ENCODE results near the gene GART. TPM values are rescaled to one million over a fixed set of nuclear protein-coding genes. Genes with fewer than 3 reads are reported as not detected.
A peak's percentile ranks its signal among the peaks of the same experiment; 100 is the strongest.
"Not testable (repeated sequence)": the region's sequence is repeated elsewhere in the genome, so short reads cannot be mapped to it uniquely, and the experiment has no call there.

Gene GART
- total RNA-seq = 42.7 TPM
- long read RNA-seq, transcript GART-201 (11 exons, 2,149 nt) = minor isoform, 8 of 37 reads
- long read RNA-seq, transcript GART-203 (22 exons, 3,341 nt) = major isoform, 18 of 37 reads
- long read RNA-seq, partial matches to known transcripts = 6 of 37 reads
- long read RNA-seq, other reads (novel, unspliced or antisense) = 5 of 37 reads

DNA sequence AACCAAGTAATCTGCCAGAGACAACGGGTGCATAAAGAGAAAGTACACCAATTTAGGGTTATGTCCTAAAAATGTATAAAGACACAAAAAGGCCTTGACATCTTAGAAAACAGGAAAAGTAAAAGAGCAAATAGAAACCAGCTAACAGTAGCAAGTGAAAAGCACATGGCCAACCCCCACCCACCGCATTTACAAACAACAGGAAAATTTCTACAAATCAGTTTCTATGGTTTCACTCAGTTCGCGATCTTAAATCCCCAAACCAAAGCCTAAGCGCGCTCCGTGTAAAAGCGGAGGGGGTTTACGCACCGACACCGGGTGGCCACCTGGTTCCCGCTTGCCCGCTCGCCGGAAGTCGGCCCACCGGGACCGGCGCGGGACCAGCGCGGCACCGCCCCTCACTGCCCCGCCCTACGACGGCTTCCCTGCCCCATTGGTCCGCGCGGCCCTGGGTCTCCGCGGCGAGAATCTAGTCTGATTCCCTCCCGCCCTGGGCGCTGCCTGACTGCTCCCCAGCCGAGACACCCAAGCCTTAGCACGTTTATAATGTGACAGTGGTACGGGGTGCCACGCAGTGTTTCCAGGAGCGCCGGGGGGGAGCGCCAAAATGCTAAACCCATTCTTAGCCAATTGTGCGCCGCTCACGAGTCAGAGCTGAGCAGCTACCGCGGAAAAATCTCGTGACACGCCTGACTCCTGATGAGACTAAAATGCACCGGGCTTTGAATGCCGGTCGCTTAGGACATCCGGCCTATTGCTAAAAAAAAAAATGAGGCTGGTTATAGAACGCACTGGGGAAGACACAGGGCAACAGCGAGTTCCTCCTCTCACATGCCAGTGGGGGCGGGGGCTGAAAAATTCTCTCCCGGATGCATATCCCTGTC lies at the start of gene GART:
Gene GART, minus strand, starts transcription at position 362 of the 884 bp plus-strand sequence. CDS start 2,802 bp downstream, outside the sequence.
- DNase-seq (ENCODE audit: missing footprints) = peak; percentile 92
- peak; percentile 90 for ATAC-seq
- intact Hi-C loops (cut with DNase I) = loop anchor here (2.0 to 5.0 kb wide), 2 partner anchors 45 to 63 kb away; partner anchors contain the start of genes DONSON and TMEM50B

DNA sequence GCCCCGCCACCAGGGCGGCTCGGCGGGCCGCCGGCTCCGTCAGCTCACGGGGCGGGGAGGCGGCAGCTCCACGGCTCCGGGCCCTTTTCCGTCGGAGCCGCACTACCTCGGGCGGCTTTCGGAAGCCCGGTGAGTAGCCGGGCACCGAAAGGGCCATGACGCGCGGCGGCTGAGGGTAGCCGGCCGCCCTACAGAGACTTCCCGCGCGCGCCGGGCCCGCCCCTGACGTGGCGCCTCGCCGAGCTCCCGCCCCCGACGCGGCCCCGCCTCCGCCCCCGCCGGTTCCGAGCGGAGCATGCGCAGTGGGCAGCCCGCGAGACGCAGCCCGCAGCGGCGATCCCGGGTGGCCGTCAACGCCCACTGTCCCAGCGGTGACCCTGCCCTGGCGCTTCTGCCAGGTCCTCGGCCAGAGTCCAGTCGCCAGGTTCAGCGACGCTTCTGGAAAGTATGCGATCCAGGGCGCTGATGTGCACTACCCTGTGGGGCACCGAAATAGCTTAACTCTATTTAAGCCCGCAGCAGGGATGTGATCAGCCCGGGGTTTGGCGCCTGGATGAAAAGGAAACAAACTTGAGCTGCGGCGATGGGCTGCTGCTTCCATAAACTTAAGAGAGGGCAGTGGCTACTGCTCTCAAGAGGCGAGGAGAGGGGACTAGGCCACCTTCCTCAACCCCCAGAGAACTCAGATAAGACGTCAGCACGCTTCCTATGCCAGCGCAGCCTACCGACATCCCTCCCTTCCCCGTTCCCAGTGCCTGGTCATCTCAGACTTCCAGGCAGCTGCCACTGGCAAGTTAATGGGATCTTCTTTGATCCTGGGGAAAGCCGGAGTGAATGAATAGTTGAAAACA lies 46.8 kb upstream of the GART start, which contains the start of gene DONSON:
Gene DONSON, minus strand, starts transcription at position 200 of the 851 bp plus-strand sequence. Its CDS starts 43 bp downstream, at position 157.
- ATAC-seq (peak; percentile 98), DNase-seq (ENCODE audit: missing footprints) (peak; percentile 95)
- intact Hi-C loops (cut with DNase I) = loop anchor here (5.0 kb wide), 1 partner anchor 46 kb away; the partner anchor contains the start of genes GART and SON

DNA sequence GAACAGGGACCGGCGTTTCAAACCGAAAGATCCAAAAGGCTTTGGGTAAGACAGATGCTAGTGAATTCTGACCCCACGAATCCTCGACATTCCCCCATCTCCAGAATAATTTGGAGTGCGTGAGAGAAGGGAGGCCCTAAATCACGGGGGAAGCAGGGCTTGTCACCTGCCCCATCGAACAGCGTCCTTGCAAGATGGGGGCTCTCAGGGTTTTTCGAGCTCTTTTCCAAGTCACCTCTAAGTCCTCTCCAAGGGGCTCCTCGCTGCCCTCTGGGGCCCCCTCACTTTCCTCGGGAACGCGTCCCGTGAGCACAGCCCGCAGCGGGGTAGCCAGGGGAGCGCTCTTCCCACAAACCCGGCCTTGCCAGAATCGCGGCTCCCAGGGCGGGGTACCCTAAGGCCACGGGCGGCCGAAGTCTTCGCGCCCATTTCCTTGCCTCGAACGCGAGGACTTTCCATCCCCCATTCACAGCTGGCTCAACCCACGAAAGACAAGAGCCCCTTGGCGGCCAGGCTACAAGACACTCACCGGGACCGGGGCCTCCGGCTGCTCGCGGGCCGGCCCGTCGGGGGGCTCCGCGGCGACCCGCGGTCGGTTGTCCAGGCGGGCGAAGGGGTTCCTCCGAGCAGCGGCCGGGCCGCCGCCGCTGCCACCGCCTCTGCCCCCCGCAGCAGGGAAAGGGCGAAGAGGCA lies 46.0 kb upstream of the GART start:
- intact Hi-C loops (cut with DNase I) = loop anchor here (5.0 kb wide), 1 partner anchor 46 kb away; the partner anchor contains the start of genes GART and SON

DNA sequence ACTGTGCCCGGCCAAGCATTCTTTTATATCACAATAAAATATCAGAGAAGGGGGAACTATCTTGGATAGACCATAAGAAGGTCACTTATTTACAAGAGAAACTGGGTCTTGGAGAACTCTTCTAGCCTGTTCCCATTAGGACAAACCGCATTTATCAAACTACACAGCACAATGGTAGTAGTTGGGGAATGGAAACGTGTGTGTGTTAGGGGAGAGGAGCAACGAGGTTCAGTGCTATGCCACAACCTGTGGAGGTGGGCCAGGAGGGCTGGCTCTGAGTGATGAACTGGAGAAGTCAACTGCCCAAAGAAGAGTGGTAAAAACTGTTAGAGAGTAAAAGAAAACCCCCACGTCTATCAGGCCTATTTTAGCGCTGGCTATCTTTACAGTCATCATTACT lies 45.0 kb upstream of the GART start:
- ATAC-seq (no peak), DNase-seq (ENCODE audit: missing footprints) (no peak)
- intact Hi-C loops (cut with DNase I) = loop anchor here (5.0 kb wide), 1 partner anchor 45 kb away; the partner anchor contains the start of genes GART and SON

More for the DNA sequence above, 46.0 kb upstream of the GART start:
- peak; percentile 15 for ATAC-seq
- DNase-seq (ENCODE audit: missing footprints) = peak; percentile 79

DNA sequence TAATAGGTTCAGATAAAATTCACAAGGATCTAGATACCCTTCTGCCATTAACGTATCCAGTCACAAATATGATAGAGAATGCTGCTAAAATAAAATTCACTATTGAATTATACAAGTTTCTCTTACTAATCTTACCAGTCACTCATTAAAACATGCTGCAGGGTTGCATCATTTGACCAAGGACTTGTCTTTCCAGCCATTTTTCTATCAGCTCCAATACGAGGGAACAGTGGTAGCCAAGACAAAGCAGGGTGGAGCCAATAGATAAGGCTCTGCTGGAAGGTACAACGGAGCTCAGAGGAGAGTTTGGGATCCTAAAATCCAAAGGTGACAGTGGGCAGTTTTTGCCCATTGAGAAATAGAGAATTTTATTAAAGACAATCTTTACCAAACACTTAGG lies 42.5 kb upstream of the GART start:
- no peak for ATAC-seq
- DNase-seq (ENCODE audit: missing footprints) = no peak
- intact Hi-C loops (cut with DNase I) = no loop called here

DNA sequence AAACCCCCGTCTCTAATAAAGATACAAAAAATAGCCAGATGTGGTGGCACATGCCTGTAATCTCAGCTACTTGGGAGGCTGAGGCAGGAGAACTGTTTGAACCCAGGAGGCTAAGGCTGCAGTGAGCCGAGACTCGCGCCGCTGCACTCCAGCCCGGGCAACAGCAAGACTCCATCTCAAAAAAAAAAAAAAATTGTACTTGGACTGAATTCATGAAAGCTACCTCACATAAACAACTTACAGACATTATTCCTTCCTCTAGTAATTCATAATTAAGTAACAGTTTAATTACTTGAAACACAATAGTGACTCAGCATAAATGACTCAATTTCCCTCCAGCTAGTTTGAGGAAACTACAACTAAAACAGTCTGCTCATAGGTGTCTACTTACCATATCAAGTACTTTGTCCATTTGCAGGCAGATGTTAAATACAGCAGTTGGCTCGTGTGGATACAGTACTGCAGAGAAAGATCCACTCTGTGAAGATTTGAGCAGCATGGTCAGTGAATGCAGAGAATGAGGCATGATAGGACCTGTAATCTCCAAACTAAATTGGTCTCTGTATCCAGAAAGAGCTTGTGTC lies 37.1 kb upstream of the GART start:
- ATAC-seq (no peak), DNase-seq (ENCODE audit: missing footprints) (no peak)
- intact Hi-C loops (cut with DNase I) = no loop called here

DNA sequence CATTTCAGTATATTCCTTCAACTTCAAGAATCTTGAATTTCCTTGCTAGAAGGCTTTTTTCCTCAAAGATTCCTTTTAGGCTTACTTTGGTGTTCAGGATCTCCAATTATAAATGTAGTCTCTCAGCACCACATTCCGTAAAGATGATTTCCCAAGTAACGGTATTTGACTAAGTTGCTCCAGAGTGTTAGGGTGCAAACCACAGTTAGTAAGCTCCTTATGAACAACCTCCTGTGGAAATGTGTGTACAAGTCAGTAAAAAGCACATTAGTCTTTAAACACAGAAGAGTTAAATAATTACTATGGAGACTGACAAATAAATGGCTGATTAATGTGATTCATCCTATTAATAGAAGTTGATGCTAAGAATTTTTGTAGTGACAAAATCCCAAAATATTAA lies 36.3 kb upstream of the GART start:
- DNase-seq (ENCODE audit: missing footprints) = no peak
- ATAC-seq = no peak
- intact Hi-C loops (cut with DNase I) = no loop called here

DNA sequence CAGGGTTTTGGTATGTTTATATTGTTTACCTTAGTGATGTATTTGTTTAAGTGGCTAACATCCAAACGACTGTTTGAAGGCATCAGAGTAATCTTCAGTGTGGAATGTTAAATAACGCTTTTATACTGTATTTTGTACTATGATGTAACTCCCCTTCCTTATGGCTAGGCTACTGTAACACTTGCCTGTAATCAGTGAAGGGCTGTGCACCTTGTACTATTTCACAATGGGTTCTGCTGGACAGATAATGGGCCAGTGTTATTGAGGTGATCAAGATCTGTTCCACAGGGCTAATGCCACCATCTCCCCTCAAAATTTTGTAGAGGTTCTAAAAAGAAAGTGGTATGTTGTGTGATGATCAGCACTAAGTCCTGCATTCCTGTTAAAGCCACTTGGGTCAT lies 34.8 kb upstream of the GART start:
- ATAC-seq = peak; percentile 28
- DNase-seq (ENCODE audit: missing footprints); intact Hi-C loops (cut with DNase I): not testable (repeated sequence)

DNA sequence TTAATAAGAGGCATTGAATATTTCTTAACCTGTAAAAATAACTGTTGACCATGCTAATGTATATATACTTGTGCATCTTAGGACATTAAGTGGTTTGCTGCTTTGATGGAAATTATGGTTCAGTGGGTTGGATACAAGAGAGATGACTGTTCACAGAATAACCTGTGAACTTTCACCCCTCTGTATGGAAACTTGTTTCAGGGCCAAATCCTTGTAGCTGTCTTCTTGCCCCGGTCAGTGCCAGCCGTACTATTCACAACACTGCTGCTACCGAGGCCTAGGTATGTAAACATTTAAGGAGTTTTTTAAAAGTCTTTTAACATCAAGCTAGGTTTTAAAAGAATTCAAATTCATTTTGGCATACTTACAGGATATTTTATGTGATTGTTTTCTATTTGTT lies 30.4 kb upstream of the GART start:
- no peak for ATAC-seq
- intact Hi-C loops (cut with DNase I) = no loop called here

DNA sequence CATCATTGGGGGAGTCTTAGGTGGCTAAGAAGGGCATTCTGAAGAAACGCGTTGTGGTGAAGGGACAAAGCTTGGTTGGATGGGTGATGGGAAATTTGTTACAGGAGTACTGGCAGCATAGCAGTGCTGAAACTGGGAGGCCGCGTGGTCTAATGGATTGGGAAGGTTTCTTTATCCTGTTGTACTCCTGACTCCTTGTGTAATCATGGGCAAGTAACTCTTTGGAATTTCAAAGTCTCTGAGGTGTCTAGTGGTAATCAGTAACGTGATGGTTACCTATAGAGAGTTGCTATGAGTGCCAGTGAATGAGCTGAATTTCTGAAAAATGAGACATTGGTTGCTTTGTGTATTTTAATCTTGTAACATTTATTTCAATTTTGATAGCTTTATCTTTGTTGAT lies 28.1 kb upstream of the GART start:
- intact Hi-C loops (cut with DNase I) = no loop called here
- ATAC-seq = no peak
- DNase-seq (ENCODE audit: missing footprints) = no peak

More for the DNA sequence above, 30.4 kb upstream of the GART start:
- no peak for DNase-seq (ENCODE audit: missing footprints)

DNA sequence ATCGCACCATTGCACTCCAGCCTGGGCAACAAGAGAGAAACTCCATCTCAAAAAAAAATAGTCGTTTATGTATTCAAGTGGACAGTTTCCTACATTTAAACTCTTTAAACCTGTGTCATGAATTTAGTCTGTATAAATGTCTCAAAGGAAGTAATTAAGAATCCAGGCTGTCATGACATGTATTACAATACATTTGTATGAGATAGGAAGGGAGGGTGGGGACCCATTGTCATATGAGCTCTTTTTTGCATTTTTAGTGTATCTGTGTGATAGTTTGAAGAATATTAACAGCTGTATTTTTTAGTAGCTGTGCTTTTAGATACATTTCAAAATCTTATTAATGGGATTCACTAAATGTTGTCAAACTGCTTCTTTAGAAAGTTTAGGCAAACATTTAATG lies 26.5 kb upstream of the GART start:
- intact Hi-C loops (cut with DNase I) = no loop called here
- DNase-seq (ENCODE audit: missing footprints) (no peak), ATAC-seq (no peak)

DNA sequence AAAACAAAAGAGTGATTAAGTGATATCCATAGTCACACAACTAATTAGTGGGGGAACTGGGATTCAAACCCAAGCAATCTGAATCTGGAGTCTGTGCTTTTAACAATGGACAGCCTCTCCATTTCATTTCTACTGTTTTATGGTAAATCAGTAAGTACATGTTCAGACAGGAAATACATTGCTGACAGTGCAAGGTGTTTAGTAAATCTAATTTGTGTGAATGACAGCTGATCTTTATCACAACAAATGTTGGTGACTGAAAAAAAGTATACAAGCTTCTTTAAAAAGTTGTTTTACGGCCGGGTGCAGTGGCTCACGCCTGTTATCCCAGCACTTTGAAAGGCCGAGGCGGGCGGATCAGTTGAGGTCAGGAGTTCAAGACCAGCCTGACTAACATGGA lies 26.0 kb upstream of the GART start:
- intact Hi-C loops (cut with DNase I) = no loop called here
- ATAC-seq = no peak
- DNase-seq (ENCODE audit: missing footprints) = no peak

DNA sequence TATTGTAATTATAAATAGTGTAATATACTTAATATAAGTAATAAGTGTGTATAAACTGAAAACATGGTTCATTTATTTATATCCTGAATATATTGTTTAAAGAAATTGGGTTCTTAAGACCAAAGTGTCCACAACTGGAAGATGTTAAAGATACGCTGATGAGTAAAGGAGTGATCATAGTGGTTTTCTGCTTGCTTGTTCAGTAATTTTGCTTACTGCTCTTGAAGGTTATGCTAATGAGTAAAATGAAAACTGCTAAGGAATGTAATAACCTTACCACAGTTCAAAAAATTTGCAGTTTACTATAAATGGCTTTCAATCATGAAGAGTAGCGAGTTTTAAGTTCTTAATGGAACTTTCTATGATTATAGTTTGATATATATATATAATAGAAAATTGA lies 24.6 kb upstream of the GART start:
- no peak for DNase-seq (ENCODE audit: missing footprints)
- intact Hi-C loops (cut with DNase I) = no loop called here
- ATAC-seq = no peak

DNA sequence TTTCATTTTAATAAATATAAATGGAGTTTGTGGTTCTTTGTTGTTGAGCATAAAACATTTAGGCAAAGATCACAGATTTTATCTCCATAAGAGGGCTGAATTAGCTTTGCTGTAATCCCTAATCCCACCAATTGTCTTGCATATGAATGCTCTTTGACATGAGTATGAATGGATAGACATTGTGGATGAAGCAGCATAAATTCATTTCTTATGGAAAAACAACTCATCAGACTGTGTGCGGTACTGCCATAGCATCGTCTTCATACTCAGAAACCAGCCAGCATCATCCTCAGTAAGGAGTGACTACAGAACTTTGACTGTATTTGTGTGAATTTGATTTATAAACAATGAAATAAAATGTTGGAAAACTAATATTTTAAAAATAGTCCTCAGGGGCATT lies 20.5 kb upstream of the GART start:
- no peak for ATAC-seq
- no peak for DNase-seq (ENCODE audit: missing footprints)
- intact Hi-C loops (cut with DNase I) = no loop called here

DNA sequence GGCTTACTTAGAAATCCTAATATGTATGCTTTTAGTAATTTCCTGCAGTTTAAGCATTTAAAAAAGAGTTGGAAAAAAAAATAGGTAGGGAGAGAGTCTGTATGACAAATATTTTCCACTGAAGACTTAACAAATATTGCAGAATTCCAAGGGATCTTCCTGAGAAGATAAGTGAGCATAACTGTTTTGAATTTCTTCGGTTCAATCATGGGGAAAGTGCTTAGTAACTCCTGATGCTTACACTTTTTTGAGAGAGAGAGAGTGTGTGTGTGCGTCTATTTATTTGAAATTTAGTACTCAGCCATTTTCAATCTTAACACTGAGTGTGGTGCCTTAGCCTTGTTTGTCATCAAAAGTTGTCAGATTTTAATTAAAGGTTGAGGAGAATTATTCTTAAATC lies 19.5 kb upstream of the GART start:
- ATAC-seq (no peak), DNase-seq (ENCODE audit: missing footprints) (no peak)
- intact Hi-C loops (cut with DNase I) = no loop called here

DNA sequence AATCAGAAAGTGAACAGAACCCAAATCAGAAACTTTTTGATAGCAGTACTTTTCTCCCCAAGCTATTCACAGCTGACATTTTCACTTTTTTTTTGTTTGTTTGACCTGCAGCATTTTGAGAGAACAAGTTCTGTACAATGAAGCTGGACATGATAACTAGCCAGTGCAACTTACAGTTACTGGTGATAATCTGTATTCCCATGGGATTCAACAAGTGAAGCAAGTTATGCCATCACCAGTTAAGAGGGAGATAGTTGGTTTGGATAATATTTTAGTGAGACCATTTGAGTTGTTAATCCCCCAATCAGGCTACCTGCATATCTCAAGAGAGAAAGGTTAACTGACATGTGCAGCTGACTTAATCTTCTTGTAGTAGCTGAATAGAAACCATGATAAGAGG lies 19.0 kb upstream of the GART start:
- intact Hi-C loops (cut with DNase I) = no loop called here
- no peak for ATAC-seq
- no peak for DNase-seq (ENCODE audit: missing footprints)

DNA sequence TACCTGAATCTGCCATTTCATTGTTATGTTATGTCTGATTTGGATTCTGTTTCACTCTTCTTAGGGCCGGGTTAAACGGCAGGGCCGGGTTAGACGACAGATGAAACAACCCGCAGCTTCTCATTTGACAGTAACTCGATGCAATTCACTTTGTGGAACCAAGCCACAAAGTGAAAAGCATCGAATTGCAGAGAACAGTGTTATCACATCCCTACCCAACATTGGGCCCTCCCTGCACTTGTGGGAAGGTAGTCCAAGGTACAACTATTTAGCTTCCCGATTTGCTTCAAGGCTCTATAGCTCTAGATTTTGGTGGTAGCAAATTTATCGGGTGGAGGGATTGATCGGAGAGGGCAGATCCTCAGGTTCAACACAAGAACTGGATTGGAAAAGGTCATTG lies 17.9 kb upstream of the GART start:
- ATAC-seq (no peak), DNase-seq (ENCODE audit: missing footprints) (no peak)
- intact Hi-C loops (cut with DNase I) = no loop called here

DNA sequence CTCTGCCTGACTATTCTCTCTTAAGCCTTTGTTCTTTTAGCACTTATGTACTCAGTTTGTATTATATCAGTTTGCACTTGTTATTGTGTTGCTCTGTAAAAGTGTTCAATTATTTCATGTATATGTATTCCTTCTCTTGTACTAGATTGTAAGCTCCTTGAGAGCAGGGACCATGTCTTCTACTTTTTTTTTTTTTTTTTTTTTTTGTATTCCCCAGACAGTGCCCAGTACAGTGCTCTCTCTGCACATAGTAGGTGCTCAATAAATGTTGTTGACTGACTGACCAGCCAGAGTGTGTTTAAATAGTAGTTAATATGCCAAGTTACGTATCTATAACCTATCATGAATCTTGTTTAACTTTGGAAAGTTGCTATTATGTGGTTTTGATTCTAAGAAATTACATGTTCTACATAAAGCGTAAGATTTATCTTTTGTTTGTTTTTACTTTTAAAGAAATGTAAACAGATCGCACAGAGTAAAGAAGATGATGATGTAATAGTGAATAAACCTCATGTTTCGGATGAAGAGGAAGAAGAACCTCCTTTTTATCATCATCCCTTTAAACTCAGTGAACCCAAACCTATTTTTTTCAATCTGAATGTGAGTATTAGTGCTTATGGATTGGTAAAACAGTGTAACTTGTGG lies 17.0 kb upstream of the GART start:
- DNase-seq (ENCODE audit: missing footprints) (no peak), ATAC-seq (no peak)
- intact Hi-C loops (cut with DNase I) = no loop called here
